Breast epithelium (tissue), 4 donors: Measurements from ENCODE around the gene SCARB2. TPM values are rescaled to one million over a fixed set of nuclear protein-coding genes. Genes with fewer than 3 reads are reported as not detected.

Experiments used
- DNase-seq, 2 donors: peaks; one replicate each; pipeline ENCODE4 v3.0.0-alpha.2; 2019; ENCODE audit warnings: low spot score in 2 of 2
- H3K27ac ChIP-seq, 2 donors: fragments of 200-600 bp; sonication (generic) in 1 of 2; one replicate each; pipeline ENCODE4 v1.5.1; 2016 to 2019; ENCODE audit warnings: mild to moderate bottlenecking in 1 of 2
- H3K27me3 ChIP-seq, 2 donors: fragments of 200-600 bp; sonication (generic) in 1 of 2; one replicate each; pipeline versions ENCODE4 v1.5.1 to v1.6.0; 2017 to 2019; ENCODE audit warnings: control low read depth in 1 of 2, mild to moderate bottlenecking in 1 of 2
- H3K36me3 ChIP-seq: fragments of 200-600 bp; one replicate; pipeline ENCODE4 v1.5.1; 2019
- H3K4me1 ChIP-seq, 2 donors: fragments of 200-600 bp; sonication (generic); one replicate each; pipeline ENCODE4 v1.5.1; 2016 to 2019; ENCODE audit warnings: control low read depth in 1 of 2
- H3K4me3 ChIP-seq, 3 donors: fragments of 200-600 bp; sonication (generic); 1 replicate in 2 of 3; 2 replicates in 1 of 3; pipeline ENCODE4 v1.5.1; 2016 to 2019; ENCODE audit warnings: mild to moderate bottlenecking in 3 of 3, moderate library complexity in 2 of 3
- H3K9me3 ChIP-seq, 2 donors: fragments of 200-600 bp; sonication (generic) in 1 of 2; one replicate each; pipeline ENCODE4 v1.5.1; 2016 to 2019; ENCODE audit warnings: control low read depth in 1 of 2
- CTCF ChIP-seq, 3 donors: fragments of 450-650 bp; IDR thresholded peaks; one replicate each; pipeline ENCODE4 v1.5.1; 2016 to 2017; ENCODE audit warnings: antibody characterized with exemption in 3 of 3, mild to moderate bottlenecking in 3 of 3, moderate library complexity in 3 of 3
- POLR2A ChIP-seq: fragments of 450-650 bp; IDR thresholded peaks from one replicate; pipeline ENCODE4 v1.6.1; 2016; ENCODE audit warnings: antibody characterized with exemption, mild to moderate bottlenecking, moderate library complexity
- POLR2AphosphoS5 ChIP-seq, 3 donors: sonication (generic); formaldehyde crosslinking; IDR thresholded peaks; one replicate each; pipeline ENCODE4 v1.6.1; 2017; ENCODE audit warnings: antibody characterized with exemption in 3 of 3
- intact Hi-C: fragments of 100-400 bp; cut with DNase I; formaldehyde crosslinking; loops from one replicate; pipeline ENCODE4 v1.15.1; 2023; ENCODE audit warnings: low total_unique reads
- total RNA-seq, 3 donors: library from RNA; depleted of rRNA; stranded (reverse); fragments of >200 nt; gene quantifications; one replicate each; pipeline ENCODE4 v1.1.0, GENCODE V29; 2016

SCARB2 gene
- total RNA-seq, 3 donors from 2014 or later = 148 to 231 (median 160) TPM

GRCh38 chr4:76235407-76235806 is 21.8 kb upstream of the SCARB2 start:
- DNase-seq = no peak
- peaks cover 0 to 7% of the 10 kb centered on the region in 2 donors for H3K9me3 ChIP-seq
- intact Hi-C loops = no loop called here
- no peak for TF ChIP-seq POLR2AphosphoS5 (IDR thresholded peaks at IDR 0.05)
- no peak for TF ChIP-seq CTCF (IDR thresholded peaks at IDR 0.05)
- TF ChIP-seq POLR2A = no peak
- H3K4me1 ChIP-seq = no peaks in the 10 kb centered on the region
- H3K4me3 ChIP-seq = no peak overlapping the region
- H3K36me3 ChIP-seq = no peaks in the 10 kb centered on the region
- H3K27me3 ChIP-seq = no peaks in the 10 kb centered on the region
- peak overlapping the region; percentile 23 to 52 for H3K27ac ChIP-seq

- no peaks in the 10 kb centered on the region for H3K27me3 ChIP-seq
- intact Hi-C loops = no loop called here
- H3K9me3 ChIP-seq = no peaks in the 10 kb centered on the region
- TF ChIP-seq CTCF (IDR thresholded peaks at IDR 0.05) (no peak), POLR2AphosphoS5 (IDR thresholded peaks at IDR 0.05) (no peak), POLR2A (no peak)
- peak overlapping the region in 1 of 2 donors; percentile 29 for H3K27ac ChIP-seq
- H3K36me3 ChIP-seq = no peaks in the 10 kb centered on the region
- no peaks in the 10 kb centered on the region for H3K4me1 ChIP-seq
- no peak for DNase-seq
- no peak overlapping the region for H3K4me3 ChIP-seq
These were observed 21.0 kb upstream of the SCARB2 start for GRCh38 chr4:76234679-76235044.

GRCh38 chr4:76233967-76234678 is 20.5 kb upstream of the SCARB2 start:
- no peak for TF ChIP-seq POLR2A
- no peak for TF ChIP-seq CTCF (IDR thresholded peaks at IDR 0.05)
- TF ChIP-seq POLR2AphosphoS5 (IDR thresholded peaks at IDR 0.05) = no peak
- DNase-seq = no peak
- intact Hi-C loops = no loop called here
- no peaks in the 10 kb centered on the region for H3K36me3 ChIP-seq
- H3K27me3 ChIP-seq = no peaks in the 10 kb centered on the region
- no peak overlapping the region for H3K4me3 ChIP-seq
- no peaks in the 10 kb centered on the region for H3K9me3 ChIP-seq
- H3K27ac ChIP-seq = peak overlapping the region; percentile 49 to 55
- H3K4me1 ChIP-seq = no peaks in the 10 kb centered on the region

- intact Hi-C loops = no loop called here
- no peak for DNase-seq
- Histone ChIP-seq H3K27me3 (no peaks in the 10 kb centered on the region), H3K27ac (peak overlapping the region in 1 of 2 donors; percentile 55), H3K4me3 (no peak overlapping the region), H3K9me3 (no peaks in the 10 kb centered on the region), H3K4me1 (no peaks in the 10 kb centered on the region), H3K36me3 (no peaks in the 10 kb centered on the region)
- TF ChIP-seq CTCF (IDR thresholded peaks at IDR 0.05) (no peak), POLR2A (no peak), POLR2AphosphoS5 (IDR thresholded peaks at IDR 0.05) (no peak)
These were observed 19.9 kb upstream of the SCARB2 start for GRCh38 chr4:76233529-76233928.

- Histone ChIP-seq H3K27ac (peak overlapping the region in 1 of 2 donors; percentile 55), H3K4me3 (no peak overlapping the region)
These were observed 19.5 kb upstream of the SCARB2 start for GRCh38 chr4:76233083-76233482.

More at GRCh38 chr4:76233083-76233482, 19.5 kb upstream of the SCARB2 start:
- no peaks in the 10 kb centered on the region for H3K9me3 ChIP-seq
- H3K36me3 ChIP-seq = no peaks in the 10 kb centered on the region
- H3K27me3 ChIP-seq = no peaks in the 10 kb centered on the region
- H3K4me1 ChIP-seq = no peaks in the 10 kb centered on the region
- TF ChIP-seq CTCF (IDR thresholded peaks at IDR 0.05) = no peak
- no peak for TF ChIP-seq POLR2AphosphoS5 (IDR thresholded peaks at IDR 0.05)
- no peak for TF ChIP-seq POLR2A
- no peak for DNase-seq
- intact Hi-C loops = no loop called here
